Measurements from ENCODE around the gene LIM2. TPM values are rescaled to one million over a fixed set of nuclear protein-coding genes. Genes with fewer than 3 reads are reported as not detected.

The LIM2 gene
- total and polyA plus RNA-seq, 9 of the 15 experiments (the other 6 are each of a cell fraction or from before 2014, with no cell fraction given) = 0.07 to 0.45 (median 0.18) TPM; not detected in 4

GRCh38 chr19:51365965-51366388 lies 21.8 kb downstream of the LIM2 start, which contains the start of gene ETFB:
ETFB (minus strand) TSS chr19:51366388; CDS start chr19:51366326, 62 bp downstream.
- DNase-seq (ENCODE audit: extremely low read depth in 1 of 4, low spot score in 3 of 4) (no peak), ATAC-seq (no peak), FAIRE-seq (no peak)
- 1% methylated on average over 27 of the region's 27 CpGs for WGBS (ENCODE audit: insufficient coverage, low coverage, missing lambda C conversion rate)
- Histone ChIP-seq H3K27me3 (ENCODE audit: control insufficient read depth in 2 of 2, insufficient read depth in 2 of 2, low read length in 2 of 2) (no peaks in the 10 kb centered on the region), H3K9ac (ENCODE audit: insufficient read depth in 1 of 2, low read depth in 2 of 2, low read length in 2 of 2) (peak within 1 kb of the TSS; percentile 96), H4K20me1 (replicated peaks; ENCODE audit: control insufficient read depth, insufficient read depth, low read length) (no peaks in the 10 kb centered on the region), H3K9me3 (replicated peaks; ENCODE audit: control insufficient read depth, insufficient read depth, low read depth, low read length) (no peaks in the 10 kb centered on the region), H3K36me3 (ENCODE audit: control insufficient read depth, insufficient read depth, low read length) (no peaks in the 10 kb centered on the region), H3K79me2 (ENCODE audit: control insufficient read depth, insufficient read depth, low read length) (peaks cover 61% of the 10 kb centered on the region), H3K4me3 (peak within 1 kb of the TSS; percentile 75), H2AFZ (ENCODE audit: low read depth, low read length) (peak within 1 kb of the TSS; percentile 82), H3K9me1 (ENCODE audit: control insufficient read depth, insufficient read depth, low read length) (no peaks in the 10 kb centered on the region), H3K4me1 (replicated peaks in 1 of 2; ENCODE audit: control insufficient read depth in 2 of 2, insufficient read depth in 2 of 2, low read length in 2 of 2) (peaks cover 28 to 50% of the 10 kb centered on the region in 2 experiments), H3K4me2 (ENCODE audit: insufficient read depth, low read length) (peak within 1 kb of the TSS; percentile 96), H3K27ac (ENCODE audit: extremely low read depth, low read depth, low read length) (peak within 1 kb of the TSS; percentile 92)
- CTCF ChIA-PET (ENCODE audit: low intra/inter-chr PET ratio) = no interaction called here
- in situ Hi-C loops (cut with MboI) (no loop called here), intact Hi-C loops (cut with micrococcal nuclease) (loop anchor here (1.0 kb wide), 1 partner anchor 27 kb away; no protein-coding TSS in a partner anchor)
- POLR2A ChIA-PET = interaction anchor here (0.6 to 2.2 kb wide), 10 partner anchors 10 to 56 kb away, joined by 3 to 13 read pairs (median 4); partner anchors contain the start of gene VSIG10L
- TSS peak; percentile 85 for BruUV-seq (replicated peaks)
- TF ChIP-seq TBL1XR1 (IDR thresholded peaks at IDR 0.05; ENCODE audit: low read length in 2 of 2) = no peak
- no peak; the same call in 1 of the 2 replicates for TF ChIP-seq USF1 (CRISPR knock-in tag; IDR thresholded peaks at IDR 0.05)
- TF ChIP-seq CEBPG (CRISPR knock-in tag; IDR thresholded peaks at IDR 0.05) = 0 out of 2 replicates have a peak, but pooled peaks have one; percentile 5
- TF ChIP-seq CEBPG (tag; conservative IDR thresholded peaks at IDR 0.05 in 1 of 2, IDR thresholded peaks at IDR 0.05 in 1 of 2) = no peak
- no peak for TF ChIP-seq SRSF7 (optimal IDR thresholded peaks at IDR 0.05; ENCODE audit: low read depth, low read length)
- TF ChIP-seq TCF3 (CRISPR knock-in tag; IDR thresholded peaks at IDR 0.05) = no peak
- TF ChIP-seq RBBP5 (IDR thresholded peaks at IDR 0.05; ENCODE audit: borderline replicate concordance, insufficient read depth, low read length, poor library complexity, severe bottlenecking) = peak; percentile 55
- TF ChIP-seq, protein P1, sequence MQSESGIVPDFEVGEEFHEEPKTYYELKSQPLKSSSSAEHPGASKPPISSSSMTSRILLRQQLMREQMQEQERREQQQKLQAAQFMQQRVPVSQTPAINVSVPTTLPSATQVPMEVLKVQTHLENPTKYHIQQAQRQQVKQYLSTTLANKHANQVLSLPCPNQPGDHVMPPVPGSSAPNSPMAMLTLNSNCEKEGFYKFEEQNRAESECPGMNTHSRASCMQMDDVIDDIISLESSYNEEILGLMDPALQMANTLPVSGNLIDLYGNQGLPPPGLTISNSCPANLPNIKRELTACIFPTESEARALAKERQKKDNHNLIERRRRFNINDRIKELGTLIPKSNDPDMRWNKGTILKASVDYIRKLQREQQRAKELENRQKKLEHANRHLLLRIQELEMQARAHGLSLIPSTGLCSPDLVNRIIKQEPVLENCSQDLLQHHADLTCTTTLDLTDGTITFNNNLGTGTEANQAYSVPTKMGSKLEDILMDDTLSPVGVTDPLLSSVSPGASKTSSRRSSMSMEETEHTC (IDR thresholded peaks at IDR 0.05) = no peak
- TF ChIP-seq ZEB2 (IDR thresholded peaks at IDR 0.05) = no peak
- no peak for TF ChIP-seq DLX4 (CRISPR knock-in tag; IDR thresholded peaks at IDR 0.05)
- TF ChIP-seq TAF7 (tag; IDR thresholded peaks at IDR 0.05) = peak; percentile 36; the same call in 1 of the 2 replicates
- peak; percentile 76 for TF ChIP-seq RBFOX2 (IDR thresholded peaks at IDR 0.05; ENCODE audit: low read depth, low read length)
- TF ChIP-seq ZNF143 (CRISPR knock-in tag; IDR thresholded peaks at IDR 0.05) = no peak
- TF ChIP-seq POLR2G (IDR thresholded peaks at IDR 0.05; ENCODE audit: low read depth, low read length) = peak; percentile 88
